Chondrocyte (in vitro differentiated cells): ENCODE data around the gene BHLHE40. TPM values are rescaled to one million over a fixed set of nuclear protein-coding genes. Genes with fewer than 3 reads are reported as not detected.

Experiments
- DNase-seq: peaks from one replicate; pipeline ENCODE4 v3.0.0; 2021; ENCODE audit warnings: mixed read lengths, low spot score
- H3K27ac Mint-ChIP-seq: one replicate; pipeline ENCODE4 v1.8.0; 2021; ENCODE audit warnings: mild to moderate bottlenecking, moderate library complexity, mixed read lengths; ENCODE audit not compliant: unreplicated experiment
- H3K27me3 Mint-ChIP-seq: 2 replicates; pipeline ENCODE4 v1.8.0; 2021; ENCODE audit warnings: low read depth, mixed read lengths
- H3K36me3 Mint-ChIP-seq: 2 replicates; pipeline ENCODE4 v1.8.0; 2021; ENCODE audit warnings: low read depth, mixed read lengths
- H3K4me1 Mint-ChIP-seq: 2 replicates; pipeline ENCODE4 v1.8.0; 2021; ENCODE audit warnings: low read depth, mild to moderate bottlenecking, mixed read lengths
- H3K4me3 Mint-ChIP-seq: one replicate; pipeline ENCODE4 v1.8.0; 2021; ENCODE audit warnings: mild to moderate bottlenecking, moderate library complexity, mixed read lengths; ENCODE audit not compliant: unreplicated experiment
- H3K9me3 Mint-ChIP-seq: 2 replicates; pipeline ENCODE4 v1.8.0; 2021; ENCODE audit warnings: low read depth, mixed read lengths
- total RNA-seq: library from RNA; stranded (reverse); gene quantifications from 3 replicates; pipeline ENCODE4 v1.2.1, GENCODE V29; 2021
- TF ChIP-seq, protein P1 (sequence below): fragments of 200-600 bp; sonication (generic); IDR thresholded peaks from 2 replicates; pipeline ENCODE4 v1.5.0; 2021; ENCODE audit warnings: antibody characterized with exemption, mild to moderate bottlenecking, moderate library complexity

Gene BHLHE40
- total RNA-seq, 1 donor from 2014 or later: 66.4 TPM

DNA sequence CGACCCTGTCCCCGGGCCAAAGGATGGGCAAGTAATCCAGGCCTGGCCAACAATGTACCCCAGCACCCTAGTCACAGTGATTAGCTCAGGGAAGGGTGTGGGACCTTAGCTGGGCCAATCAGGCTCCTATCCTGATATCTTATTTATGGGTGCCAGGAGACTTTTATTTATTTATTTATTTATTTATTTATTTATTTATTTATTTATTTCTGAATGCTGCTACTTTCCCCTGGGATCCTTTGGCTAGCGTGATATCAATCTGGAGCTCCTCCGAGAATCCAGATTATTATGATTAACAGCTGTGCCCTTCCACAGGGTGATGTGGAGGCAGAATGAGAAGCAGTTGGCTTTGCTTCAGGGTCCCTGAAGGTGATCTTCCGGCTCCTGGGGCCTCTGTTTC, 32.2 kb upstream of the BHLHE40 start:
- DNase-seq: no peak
- no peaks in the 10 kb centered on the region for H3K36me3 Mint-ChIP-seq
- peaks cover 7% of the 10 kb centered on the region for H3K9me3 Mint-ChIP-seq
- no peaks in the 10 kb centered on the region for H3K27me3 Mint-ChIP-seq
- no peak overlapping the region for H3K4me3 Mint-ChIP-seq
- H3K4me1 Mint-ChIP-seq: peaks cover 22% of the 10 kb centered on the region
- TF ChIP-seq, protein P1, sequence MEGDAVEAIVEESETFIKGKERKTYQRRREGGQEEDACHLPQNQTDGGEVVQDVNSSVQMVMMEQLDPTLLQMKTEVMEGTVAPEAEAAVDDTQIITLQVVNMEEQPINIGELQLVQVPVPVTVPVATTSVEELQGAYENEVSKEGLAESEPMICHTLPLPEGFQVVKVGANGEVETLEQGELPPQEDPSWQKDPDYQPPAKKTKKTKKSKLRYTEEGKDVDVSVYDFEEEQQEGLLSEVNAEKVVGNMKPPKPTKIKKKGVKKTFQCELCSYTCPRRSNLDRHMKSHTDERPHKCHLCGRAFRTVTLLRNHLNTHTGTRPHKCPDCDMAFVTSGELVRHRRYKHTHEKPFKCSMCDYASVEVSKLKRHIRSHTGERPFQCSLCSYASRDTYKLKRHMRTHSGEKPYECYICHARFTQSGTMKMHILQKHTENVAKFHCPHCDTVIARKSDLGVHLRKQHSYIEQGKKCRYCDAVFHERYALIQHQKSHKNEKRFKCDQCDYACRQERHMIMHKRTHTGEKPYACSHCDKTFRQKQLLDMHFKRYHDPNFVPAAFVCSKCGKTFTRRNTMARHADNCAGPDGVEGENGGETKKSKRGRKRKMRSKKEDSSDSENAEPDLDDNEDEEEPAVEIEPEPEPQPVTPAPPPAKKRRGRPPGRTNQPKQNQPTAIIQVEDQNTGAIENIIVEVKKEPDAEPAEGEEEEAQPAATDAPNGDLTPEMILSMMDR: no peak
- no peak overlapping the region for H3K27ac Mint-ChIP-seq

- DNase-seq: no peak
- H3K4me3 Mint-ChIP-seq: no peak overlapping the region
- no peaks in the 10 kb centered on the region for H3K36me3 Mint-ChIP-seq
These were observed 30.8 kb upstream of the BHLHE40 start for GRCh38 chr3:4948395-4948794.

GRCh38 chr3:4949004-4949403, 30.2 kb upstream of the BHLHE40 start:
- no peaks in the 10 kb centered on the region for H3K36me3 Mint-ChIP-seq
- H3K9me3 Mint-ChIP-seq: peaks cover 6% of the 10 kb centered on the region
- H3K4me3 Mint-ChIP-seq: no peak overlapping the region
- no peak overlapping the region for H3K27ac Mint-ChIP-seq
- DNase-seq: no peak
- no peaks in the 10 kb centered on the region for H3K27me3 Mint-ChIP-seq
- TF ChIP-seq, protein P1: no peak
- H3K4me1 Mint-ChIP-seq: peaks cover 22% of the 10 kb centered on the region

More at GRCh38 chr3:4948395-4948794, 30.8 kb upstream of the BHLHE40 start:
- Mint-ChIP-seq H3K27me3 (no peaks in the 10 kb centered on the region), H3K27ac (peak overlapping the region; percentile 54), H3K9me3 (peaks cover 7% of the 10 kb centered on the region), H3K4me1 (peaks cover 22% of the 10 kb centered on the region)
- TF ChIP-seq, protein P1: no peak

GRCh38 chr3:4949659-4950058, 29.6 kb upstream of the BHLHE40 start:
- TF ChIP-seq, protein P1: no peak
- Mint-ChIP-seq H3K36me3 (no peaks in the 10 kb centered on the region), H3K9me3 (no peaks in the 10 kb centered on the region), H3K27ac (no peak overlapping the region), H3K4me3 (no peak overlapping the region), H3K27me3 (no peaks in the 10 kb centered on the region), H3K4me1 (peaks cover 22% of the 10 kb centered on the region)
- no peak for DNase-seq

DNA sequence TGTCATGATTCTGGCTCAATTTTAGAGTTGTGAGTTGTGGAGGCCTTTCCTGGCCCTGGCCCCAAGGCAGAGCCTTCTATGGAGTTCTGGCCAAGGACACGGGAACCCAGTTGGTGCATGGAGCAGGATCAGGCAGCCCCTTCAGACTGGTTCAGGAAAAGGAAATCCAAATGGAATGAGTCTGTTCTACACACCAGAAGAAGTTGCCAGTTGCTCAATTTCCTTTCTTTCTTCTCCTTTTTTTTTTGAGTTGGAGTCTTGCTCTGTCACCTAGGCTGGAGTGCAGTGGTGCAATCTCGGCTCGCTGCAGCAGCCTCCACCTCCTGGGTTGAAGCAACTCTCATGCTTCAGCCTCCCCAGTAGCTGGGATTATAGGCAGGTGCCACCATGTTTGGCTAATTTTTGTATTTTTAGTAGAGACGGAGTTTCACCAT, 28.9 kb upstream of the BHLHE40 start:
- Mint-ChIP-seq H3K27ac (no peak overlapping the region), H3K36me3 (no peaks in the 10 kb centered on the region), H3K4me3 (no peak overlapping the region), H3K27me3 (no peaks in the 10 kb centered on the region), H3K9me3 (no peaks in the 10 kb centered on the region), H3K4me1 (peaks cover 25% of the 10 kb centered on the region)
- DNase-seq: no peak
- TF ChIP-seq, protein P1: no peak
